HT1080 (cell line): ENCODE data around the gene HOXD1. TPM values are rescaled to one million over a fixed set of nuclear protein-coding genes. Genes with fewer than 3 reads are reported as not detected.

Experiments
- DNase-seq: peaks from one replicate; pipeline ENCODE4 v3.0.0-alpha.2; 2015; ENCODE audit warnings: low read depth
- total RNA-seq: library from RNA; depleted of rRNA; stranded (reverse); fragments of >200 nt; shearing (Covaris generic); gene quantifications from 2 replicates; pipeline ENCODE4 v1.2.3, GENCODE V29; 2014

Gene HOXD1
- total RNA-seq, 1 experiment from 2014 or later = not detected

DNA sequence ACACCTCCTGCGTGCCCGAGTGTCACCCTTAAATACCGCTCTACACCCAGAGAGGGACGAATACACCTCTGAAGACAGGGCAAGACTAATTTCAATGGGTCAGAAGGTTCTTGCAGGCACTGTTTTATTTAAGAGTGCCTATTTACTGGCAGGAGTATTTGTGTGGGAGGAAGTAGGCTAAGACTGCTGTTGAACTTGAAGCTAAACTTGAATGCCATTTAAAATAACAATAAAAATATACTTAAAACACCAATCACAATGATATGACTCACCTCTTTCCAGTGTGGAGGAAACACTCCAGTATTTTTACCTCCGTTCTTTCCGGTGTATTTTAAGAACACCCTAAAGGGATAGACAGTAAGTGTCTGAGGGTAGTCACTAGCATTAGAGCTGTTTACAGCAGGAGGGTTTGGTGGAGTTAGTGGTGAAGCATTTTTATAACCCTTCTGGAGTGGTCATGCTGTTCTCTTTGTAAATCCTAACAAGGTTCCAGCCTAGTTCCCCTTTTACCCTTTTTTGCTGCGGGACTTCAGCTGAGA is 9.6 kb upstream of the HOXD1 start:
- DNase-seq = no peak

DNA sequence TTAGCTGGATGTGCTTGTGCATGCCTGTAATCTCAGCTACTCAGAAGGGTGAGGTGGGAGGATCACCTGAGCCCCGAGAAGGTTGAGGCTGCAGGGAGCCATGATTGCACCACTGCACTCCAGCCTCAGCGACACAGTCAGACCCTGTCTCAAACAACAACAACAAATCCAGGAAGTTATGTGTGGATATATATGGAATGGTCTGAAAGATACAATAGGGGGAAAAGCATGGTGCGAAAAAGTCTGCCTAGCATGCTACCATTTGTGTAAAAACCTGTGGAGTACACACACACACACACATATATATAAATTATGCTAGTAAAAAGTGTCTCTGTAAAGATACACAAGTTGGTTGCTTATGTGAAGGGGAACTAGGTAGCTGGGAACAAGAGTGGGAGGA is 6.9 kb upstream of the HOXD1 start:
- DNase-seq = no peak

DNA sequence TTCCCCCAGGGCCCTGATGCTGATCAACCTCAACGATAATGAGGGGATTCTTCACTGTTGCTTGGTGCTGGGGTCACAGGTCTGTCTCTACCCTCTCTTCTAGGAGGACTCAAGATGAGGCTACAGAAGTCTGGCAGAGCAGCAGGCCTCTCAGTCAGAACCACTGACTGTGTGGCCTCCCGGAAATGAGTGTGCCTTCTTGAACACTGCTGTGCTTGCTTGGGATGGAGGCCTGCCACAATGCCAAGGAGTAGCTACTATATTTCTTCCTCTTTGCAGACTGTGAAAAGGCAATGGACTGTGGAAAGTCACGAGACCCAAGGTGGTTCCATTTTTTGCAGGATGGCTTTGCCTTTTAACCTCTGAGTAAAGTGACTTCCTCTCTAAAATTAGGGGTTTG is 5.8 kb upstream of the HOXD1 start:
- peak; percentile 55 for DNase-seq

DNA sequence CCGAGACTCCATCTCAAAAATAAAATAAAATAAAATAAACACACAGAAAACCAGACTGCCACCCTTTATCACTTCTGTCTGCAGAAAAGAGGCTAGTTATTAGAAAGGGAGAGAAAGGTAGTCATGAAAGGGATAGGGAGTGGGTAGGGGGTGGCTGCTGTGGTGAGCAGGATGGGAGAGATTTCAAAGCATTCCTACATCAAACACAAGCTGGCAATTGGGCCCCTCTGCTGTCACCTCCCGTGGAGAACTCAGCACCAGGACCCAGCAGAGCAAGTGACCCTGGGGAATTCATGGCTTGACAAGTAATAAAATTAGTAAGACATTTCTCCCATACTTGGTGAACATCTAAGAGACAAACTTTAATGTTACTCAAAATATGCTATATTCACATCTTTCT is 3.7 kb upstream of the HOXD1 start:
- DNase-seq = no peak

DNA sequence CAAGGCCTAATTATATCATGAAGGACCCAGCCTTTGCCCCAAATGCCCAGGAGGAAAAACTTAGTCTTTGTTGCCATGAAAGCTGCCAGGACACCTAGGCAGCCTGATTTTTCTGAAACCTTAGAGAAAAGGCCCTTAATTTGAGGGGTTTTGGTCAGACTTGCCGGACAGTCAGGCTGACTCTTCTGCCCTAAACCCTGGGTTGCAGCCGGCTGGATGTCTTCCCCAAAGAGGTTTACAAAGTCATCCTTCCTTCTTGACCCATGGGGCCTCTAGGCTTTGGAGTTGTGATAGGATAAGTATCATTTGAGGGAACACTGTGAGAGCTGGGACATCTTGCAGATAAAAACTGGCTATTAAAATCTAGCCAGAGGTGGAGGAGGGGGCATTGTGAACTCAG is 2.4 kb upstream of the HOXD1 start:
- DNase-seq = no peak

DNA sequence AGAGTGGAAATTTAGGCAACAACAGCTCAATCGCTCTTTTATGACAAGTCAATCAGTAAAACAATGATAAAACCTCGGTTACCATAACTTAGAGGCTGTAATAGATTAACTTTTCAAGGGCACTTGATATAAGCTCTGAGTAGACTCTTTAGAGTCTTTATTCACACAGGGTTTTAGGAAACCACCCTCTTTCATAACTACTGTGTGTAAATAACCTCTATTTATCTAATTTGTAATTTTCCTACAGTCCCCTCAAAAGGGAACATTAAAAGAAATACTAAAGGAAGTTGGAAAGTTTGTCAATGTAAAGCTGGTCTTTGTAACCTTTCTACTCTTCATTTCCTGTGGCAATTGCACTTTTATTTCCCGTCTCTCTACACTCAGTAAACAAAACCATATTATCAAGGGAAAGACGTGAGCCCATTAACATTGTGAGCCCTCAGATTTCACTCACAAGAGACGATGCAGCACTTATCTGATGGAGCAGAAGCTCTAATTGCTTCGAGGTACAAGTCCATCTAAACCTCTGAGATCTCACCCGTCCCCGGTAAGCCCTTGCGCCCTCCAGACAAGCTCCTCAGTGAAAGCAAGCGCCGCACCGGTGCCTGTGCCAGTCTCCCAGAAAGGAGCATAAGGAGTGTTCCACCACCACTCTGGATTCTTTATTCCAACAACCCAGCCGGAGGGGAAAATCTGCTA is 1.1 kb upstream of the HOXD1 start:
- no peak for DNase-seq

DNA sequence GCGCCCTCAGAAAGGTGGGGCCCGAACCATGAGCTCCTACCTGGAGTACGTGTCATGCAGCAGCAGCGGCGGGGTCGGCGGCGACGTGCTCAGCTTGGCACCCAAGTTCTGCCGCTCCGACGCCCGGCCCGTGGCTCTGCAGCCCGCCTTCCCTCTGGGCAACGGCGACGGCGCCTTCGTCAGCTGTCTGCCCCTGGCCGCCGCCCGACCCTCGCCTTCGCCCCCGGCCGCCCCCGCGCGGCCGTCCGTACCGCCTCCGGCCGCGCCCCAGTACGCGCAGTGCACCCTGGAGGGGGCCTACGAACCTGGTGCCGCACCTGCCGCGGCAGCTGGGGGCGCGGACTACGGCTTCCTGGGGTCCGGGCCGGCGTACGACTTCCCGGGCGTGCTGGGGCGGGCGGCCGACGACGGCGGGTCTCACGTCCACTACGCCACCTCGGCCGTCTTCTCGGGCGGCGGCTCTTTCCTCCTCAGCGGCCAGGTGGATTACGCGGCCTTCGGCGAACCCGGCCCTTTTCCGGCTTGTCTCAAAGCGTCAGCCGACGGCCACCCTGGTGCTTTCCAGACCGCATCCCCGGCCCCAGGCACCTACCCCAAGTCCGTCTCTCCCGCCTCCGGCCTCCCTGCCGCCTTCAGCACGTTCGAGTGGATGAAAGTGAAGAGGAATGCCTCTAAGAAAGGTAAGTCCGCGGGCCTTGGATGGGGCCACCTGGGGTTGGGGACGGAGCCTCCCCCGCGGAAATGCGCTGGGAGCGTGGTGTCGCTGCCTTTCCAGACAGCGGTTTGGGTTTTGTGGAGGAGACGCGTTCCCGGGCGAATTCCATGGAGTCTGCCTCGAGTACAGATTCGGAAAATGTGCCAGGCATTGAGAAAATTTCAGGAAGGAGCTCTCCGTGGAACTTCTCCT is 559 bp downstream of the HOXD1 start:
- no peak for DNase-seq

DNA sequence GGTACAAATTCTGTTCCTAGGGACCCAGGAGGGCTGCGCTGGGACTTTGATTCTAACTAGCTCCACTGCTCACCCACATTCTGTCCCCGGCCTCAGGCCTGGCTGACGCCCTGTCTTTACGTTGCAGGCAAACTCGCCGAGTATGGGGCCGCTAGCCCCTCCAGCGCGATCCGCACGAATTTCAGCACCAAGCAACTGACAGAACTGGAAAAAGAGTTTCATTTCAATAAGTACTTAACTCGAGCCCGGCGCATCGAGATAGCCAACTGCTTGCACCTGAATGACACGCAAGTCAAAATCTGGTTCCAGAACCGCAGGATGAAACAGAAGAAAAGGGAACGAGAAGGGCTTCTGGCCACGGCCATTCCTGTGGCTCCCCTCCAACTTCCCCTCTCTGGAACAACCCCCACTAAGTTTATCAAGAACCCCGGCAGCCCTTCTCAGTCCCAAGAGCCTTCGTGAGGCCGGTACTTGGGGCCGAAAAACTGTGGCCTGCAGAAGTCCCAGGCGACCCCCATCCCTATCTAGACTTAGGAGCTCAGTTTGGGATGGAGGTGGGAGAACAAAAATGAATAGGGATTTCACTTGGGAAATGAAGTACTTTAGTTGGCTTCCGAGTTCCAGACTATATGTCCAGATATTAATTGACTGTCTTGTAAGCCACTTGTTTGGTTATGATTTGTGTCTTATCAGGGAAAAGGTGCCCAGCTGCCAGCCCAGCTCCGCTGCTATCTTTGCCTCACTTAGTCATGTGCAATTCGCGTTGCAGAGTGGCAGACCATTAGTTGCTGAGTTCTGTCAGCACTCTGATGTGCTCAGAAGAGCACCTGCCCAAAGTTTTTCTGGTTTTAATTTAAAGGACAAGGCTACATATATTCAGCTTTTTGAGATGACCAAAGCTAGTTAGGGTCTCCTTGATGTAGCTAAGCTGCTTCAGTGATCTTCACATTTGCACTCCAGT is 1.5 kb downstream of the HOXD1 start:
- DNase-seq = no peak

DNA sequence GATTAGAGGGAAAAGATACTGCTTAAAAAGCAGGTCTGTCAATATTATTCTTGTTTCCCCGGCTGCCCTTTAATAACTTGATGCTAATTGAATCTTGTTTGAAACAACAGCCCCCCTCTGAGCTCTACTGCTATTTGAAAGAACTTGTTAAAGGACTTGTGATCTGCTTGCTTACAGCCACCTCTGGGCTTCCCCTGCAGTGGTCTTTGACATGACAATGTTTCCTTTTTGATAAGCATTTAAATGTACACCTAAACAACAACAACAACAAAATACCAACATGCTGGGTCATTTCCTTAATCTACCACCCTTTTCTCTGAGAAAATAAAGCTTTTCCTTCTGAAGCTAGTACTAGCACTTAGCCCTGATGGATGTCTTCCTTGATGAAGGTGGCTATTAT is 3.9 kb downstream of the HOXD1 start:
- no peak for DNase-seq

DNA sequence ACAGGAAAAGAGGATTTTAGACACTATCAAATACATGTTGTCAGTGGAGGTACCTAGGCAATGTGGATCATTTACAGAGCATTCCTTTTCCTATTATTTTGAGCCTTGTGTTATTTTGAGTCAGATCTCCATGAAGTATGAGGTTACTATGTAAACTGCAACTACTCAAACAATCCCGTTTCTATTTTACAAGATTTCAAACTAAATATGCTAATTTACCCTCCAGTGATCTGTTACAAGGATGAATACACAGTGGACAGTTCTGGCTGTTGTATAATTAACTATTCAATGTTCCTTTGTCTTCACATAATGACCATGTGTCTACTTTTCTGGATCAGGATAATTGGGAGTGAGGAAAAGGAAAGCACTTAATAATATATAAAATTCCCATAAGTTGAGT is 4.6 kb downstream of the HOXD1 start:
- no peak for DNase-seq

DNA sequence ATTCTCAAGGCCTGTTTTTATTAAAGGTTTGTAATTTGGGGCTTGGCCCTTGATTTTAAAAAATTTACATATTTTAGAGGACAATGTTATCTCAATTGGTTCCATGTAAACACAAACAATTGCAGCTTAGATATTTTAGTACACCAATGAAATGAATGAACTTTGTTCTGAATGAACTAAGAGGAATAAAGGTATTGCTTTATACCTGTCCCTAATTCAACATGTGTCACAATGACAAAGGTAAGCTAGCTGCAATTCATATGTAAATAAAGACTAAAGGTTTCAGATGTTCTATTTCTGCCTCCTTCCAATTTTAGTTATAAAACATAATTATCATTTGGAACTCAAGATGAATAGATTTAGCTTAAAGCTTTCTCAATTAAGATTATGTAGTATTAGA is 11.4 kb downstream of the HOXD1 start:
- no peak for DNase-seq

DNA sequence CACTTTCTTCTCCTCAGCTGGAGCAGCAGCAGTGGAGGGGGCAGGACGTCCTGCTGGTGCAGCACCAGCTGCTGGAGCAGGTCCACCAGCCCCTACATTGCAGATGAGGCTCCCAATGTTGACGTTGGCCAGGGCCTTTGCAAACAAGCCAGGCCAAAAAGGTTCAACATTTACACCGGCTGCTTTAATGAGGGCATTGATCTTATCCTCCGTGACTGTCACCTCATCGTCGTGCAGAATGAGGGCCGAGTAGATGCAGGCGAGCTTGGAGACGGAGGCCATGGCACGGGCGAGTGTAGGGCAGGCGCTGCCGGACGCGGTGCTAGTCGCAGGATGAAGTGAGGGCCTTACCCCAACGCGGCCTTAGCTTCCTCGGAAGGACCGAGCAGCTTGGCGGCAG is 12.5 kb downstream of the HOXD1 start:
- no peak for DNase-seq

DNA sequence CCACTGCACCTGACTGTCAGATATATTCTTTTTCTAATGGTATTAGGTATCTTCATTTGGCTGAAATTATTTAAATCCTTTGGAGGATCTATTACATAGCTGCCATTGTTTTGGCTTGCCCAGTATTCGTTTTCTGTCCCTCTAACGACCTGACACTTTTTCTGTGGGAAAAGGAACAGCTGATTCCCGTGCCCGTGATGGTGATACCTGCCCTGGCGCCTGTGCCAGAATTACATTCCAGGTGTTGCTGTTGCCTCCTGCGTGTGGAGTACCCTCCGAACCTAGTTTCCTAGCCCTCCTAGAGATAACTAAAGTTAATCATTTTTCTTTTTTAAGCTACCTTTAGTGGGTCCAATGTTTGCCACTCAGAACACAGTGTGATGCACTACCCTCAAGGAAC is 14.0 kb downstream of the HOXD1 start:
- DNase-seq = no peak

DNA sequence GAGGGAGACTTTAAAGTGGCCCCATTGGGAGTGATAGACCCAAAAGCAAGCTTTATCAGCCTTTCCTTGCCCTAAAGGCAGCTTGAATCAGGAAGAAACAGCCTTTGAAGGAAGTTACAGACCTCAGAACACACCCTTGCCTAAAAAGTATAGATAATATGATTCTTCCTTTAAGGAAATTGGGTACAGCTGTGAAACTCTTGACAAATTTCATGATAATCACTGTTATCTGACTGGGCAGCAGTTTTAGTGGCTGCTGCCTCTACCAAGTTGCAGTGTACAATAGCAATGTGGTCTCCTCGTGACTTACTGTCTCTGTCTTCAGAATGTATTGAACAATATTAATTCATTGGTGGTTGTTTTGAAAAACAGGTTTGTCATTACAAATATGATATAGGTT is 16.7 kb downstream of the HOXD1 start:
- no peak for DNase-seq

DNA sequence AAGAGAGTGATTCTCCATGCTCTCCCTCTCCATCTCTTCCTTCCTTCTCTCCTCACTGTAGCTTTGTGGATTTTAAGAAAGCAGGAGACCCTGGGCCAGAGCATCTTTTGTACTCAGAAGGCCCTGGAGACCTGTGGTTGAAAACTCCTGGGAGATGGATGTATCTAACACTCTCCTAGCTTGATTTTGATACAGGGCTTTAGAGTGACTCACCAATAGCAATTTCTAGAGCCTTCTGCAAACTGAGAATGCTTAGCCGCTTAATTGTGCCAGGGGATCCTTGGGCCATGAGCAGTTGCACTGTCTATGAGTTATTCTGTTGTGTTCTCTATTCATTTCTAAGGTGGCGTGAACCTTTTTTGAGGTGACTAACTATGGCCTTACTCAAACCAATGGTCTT is 17.7 kb downstream of the HOXD1 start:
- DNase-seq = no peak

DNA sequence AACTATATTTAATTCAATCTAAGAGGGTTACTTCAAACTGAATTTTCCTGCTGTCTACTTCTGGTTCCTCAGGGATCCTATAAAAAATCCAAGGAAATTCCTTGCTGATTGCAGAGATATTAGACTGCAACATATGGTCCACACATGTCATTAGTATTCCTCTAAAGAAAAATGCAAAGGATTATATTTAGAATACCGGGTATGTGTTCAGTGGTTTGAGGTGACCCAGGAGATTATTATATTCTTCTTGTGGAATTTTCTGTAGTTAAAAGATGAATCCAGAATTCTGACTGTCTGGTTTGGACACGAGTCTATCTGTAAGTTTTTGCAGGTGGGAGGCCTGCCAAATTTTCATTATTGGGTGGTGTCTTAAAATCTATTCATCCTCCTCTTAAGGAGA is 18.2 kb downstream of the HOXD1 start:
- no peak for DNase-seq

DNA sequence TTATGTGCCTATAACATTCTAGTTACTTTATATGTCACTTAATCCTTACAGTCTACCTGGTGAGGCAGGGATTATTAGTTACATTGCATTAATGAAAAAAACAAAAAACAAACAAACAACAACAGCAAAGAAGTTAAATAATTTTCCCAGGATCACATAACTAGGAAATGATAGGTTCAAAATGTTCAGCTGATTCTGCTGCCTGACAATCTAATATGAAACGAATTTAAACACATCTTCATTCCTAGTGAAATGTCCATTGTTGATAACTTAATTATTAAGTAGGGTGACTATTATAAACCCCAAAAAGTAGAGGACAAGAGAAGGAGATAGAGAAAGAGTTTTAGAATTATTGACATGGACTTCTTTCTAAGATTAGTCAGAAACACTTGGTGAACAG is 22.6 kb downstream of the HOXD1 start:
- no peak for DNase-seq

DNA sequence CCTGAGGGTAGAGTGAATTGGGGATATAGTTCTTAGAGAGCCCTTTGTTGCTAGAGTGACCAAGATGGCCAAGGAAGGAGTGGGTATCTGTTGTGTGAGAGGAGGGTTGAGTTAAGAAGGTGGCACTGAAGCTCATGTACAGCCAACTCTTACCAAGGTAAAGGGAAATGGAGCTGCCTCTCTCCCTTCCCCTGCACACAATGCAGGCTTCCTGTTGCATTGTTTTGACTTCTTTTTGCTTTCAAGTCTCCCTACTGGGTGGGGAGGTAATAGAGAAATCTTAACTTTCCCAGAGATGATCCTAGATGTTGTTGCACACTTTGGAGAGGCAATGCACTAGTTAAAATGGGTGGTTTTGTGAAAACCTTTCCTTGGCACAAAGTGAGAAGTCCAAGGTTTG is 23.8 kb downstream of the HOXD1 start:
- DNase-seq = no peak

DNA sequence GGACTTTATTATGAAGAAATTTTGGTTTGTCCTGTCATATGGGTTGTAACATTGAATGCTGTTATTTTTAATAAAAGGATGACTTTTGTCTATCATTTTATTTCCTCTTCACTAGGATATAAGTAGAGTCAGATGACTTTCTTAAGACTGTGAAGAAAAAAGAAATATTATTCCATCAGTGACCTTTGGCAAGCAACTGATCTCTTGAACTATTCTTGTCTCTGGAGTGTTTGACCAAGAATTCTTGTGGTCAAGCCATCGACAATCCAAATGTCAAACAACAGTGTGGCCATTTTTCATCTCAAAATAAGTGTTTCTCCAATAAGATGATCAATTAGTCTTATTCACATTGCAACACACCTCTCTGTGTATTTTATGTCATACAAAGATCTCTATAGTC is 24.9 kb downstream of the HOXD1 start:
- no peak for DNase-seq

DNA sequence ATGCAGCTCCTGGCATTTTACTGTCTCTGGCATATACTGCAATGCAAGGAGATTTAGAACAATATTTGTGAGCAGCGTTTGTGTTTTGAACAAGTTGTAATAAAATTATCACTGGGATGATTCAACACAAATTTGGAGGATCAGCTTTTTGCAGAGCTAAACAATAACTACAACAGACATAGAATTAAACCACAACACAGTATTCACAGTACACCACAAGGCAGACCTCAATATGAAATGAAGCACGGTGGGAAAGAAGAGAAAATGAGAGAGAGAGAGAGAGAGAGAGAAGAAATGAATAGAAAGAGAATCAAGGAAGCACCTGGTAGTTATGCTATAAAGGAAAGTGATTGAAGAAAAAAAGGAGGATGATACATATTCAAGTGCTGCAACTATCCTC is 39.4 kb downstream of the HOXD1 start:
- DNase-seq = no peak

DNA sequence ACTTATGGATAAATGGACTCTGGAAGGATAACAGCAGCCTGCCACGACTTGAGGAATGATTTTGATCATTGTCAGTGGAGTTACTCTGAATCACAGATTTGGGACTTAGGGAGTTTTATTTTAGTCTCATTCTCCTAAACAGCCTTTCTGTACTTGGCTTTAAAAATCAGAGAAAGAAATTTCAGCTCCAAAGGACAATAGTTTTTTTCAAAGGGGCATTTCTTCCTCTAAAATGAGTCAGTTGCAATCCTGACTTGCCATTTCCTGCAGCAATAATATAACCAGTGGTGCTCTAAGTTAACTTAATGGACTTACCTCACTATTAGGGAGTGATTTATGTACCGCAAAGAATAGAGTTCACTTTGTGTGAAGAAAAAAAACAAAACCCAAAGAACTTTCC is 45.7 kb downstream of the HOXD1 start:
- DNase-seq = peak; percentile 75

DNA sequence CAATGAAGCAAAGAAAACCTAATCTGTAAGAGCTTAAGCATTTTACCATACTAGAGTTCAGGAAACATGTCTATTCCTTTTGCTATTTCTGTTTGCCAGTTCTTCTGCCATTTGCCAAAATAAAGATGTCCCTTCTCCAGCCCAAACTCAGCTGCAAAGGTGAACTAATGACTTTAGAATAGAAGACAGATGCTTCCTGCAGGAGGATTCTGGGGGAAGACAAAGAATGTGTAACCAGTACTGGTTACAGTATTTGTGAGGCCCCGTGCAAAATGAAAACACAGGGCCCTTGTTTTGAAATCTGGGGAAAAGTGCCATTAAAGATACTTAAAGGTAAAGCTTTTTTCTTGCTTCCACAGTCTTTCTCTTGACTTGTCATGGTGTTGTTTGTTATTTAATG is 46.5 kb downstream of the HOXD1 start:
- no peak for DNase-seq
